ENCODE results near the gene TMEM131.

The TMEM131 gene

DNA sequence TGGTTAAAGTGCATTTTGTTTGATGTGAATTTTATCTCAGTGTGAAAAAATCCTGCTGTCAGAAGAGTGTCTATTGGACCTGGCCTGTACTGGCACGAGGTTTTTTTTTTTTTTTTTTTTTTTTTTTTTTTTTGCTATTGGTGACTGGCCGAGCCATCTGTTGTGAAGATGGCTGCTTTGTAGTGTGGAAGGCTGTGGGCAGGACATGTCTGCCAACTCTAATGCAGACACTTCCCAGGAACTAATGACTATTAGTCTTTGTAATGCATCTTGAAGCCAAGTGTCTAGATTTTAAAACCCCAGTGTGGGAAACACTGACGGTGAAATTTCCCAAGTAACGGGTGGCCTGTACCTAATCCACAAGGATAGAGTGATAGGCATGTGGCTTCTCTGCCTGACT is 248.0 kb downstream of the TMEM131 start:
- Histone ChIP-seq H2AFZ (ENCODE audit: insufficient read depth, low read length, poor library complexity) (no peak overlapping the region), H3K14ac (ENCODE audit: low read length) (no peak overlapping the region), H3K27ac (ENCODE audit: low read depth, low read length) (no peak overlapping the region), H3K23ac (ENCODE audit: low read length) (no peak overlapping the region), H3K4me3 (ENCODE audit: low read depth, low read length) (no peak overlapping the region), H4K12ac (ENCODE audit: low read depth, low read length) (no peak overlapping the region), H3K27me3 (ENCODE audit: insufficient read depth, low read length) (no peaks in the 10 kb centered on the region), H2BK5ac (ENCODE audit: low read depth, low read length, poor library complexity) (no peak overlapping the region), H3K4me2 (ENCODE audit: low read length) (no peak overlapping the region), H3K36me3 (ENCODE audit: control insufficient read depth in 1 of 2, insufficient read depth in 2 of 2, low read length in 2 of 2) (no peaks in the 10 kb centered on the region), H4K8ac (ENCODE audit: low read depth, low read length) (no peak overlapping the region), H3K9ac (ENCODE audit: low read length) (no peak overlapping the region), H3K79me1 (ENCODE audit: low read length) (peaks cover 3% of the 10 kb centered on the region), H2BK12ac (ENCODE audit: low read length) (no peak overlapping the region), H2BK120ac (ENCODE audit: insufficient read depth, low read length, poor library complexity) (no peak overlapping the region), H3K79me2 (ENCODE audit: control insufficient read depth, insufficient read depth, low read length, poor library complexity) (no peaks in the 10 kb centered on the region), H3K9me3 (ENCODE audit: insufficient read depth, low read depth, low read length) (no peaks in the 10 kb centered on the region), H3K4me1 (ENCODE audit: control insufficient read depth in 1 of 2, insufficient read depth in 2 of 2, low read length in 2 of 2) (peaks cover 0 to 5% of the 10 kb centered on the region in 2 experiments), H4K91ac (ENCODE audit: low read depth, low read length) (no peak overlapping the region), H3K18ac (ENCODE audit: low read length) (no peak overlapping the region), H3K4ac (ENCODE audit: low read depth, low read length) (no peak overlapping the region), H2AK5ac (ENCODE audit: low read length) (no peak overlapping the region)
- WGBS (ENCODE audit: extremely low coverage, insufficient coverage, insufficient read length): no CpG with 5 or more reads among the region's 4 CpGs
- DNase-seq: no peak

DNA sequence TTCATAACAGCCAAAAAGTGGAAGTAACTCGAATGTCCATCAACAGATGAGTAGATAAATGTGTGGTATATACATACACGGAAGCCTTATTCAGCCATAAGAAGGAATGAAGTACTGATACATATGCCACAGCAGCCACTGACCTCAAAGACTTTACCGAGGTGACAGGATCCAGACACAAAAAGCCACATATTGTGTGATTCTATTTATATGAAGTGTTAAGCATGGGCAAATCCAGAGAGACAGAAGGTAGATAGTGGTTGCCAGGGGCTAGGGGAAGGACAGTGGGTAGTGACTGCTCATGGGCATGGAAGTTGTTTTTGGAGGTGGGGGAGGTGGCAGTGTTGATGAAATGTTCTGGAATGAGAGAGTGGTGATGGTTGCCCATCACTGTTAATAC is 248.5 kb downstream of the TMEM131 start:
- Histone ChIP-seq H2BK12ac (ENCODE audit: low read length) (no peak overlapping the region), H3K4me2 (ENCODE audit: low read length) (no peak overlapping the region), H3K27ac (ENCODE audit: low read depth, low read length) (no peak overlapping the region), H3K4me1 (ENCODE audit: control insufficient read depth in 1 of 2, insufficient read depth in 2 of 2, low read length in 2 of 2) (peaks cover 0 to 6% of the 10 kb centered on the region in 2 experiments), H2BK5ac (ENCODE audit: low read depth, low read length, poor library complexity) (no peak overlapping the region), H2AK5ac (ENCODE audit: low read length) (peak overlapping the region; percentile 42), H3K4ac (ENCODE audit: low read depth, low read length) (no peak overlapping the region), H2BK120ac (ENCODE audit: insufficient read depth, low read length, poor library complexity) (no peak overlapping the region), H3K14ac (ENCODE audit: low read length) (no peak overlapping the region), H3K27me3 (ENCODE audit: insufficient read depth, low read length) (no peaks in the 10 kb centered on the region), H4K12ac (ENCODE audit: low read depth, low read length) (no peak overlapping the region), H3K36me3 (ENCODE audit: control insufficient read depth in 1 of 2, insufficient read depth in 2 of 2, low read length in 2 of 2) (no peaks in the 10 kb centered on the region), H2AFZ (ENCODE audit: insufficient read depth, low read length, poor library complexity) (no peak overlapping the region), H3K79me1 (ENCODE audit: low read length) (peaks cover 3% of the 10 kb centered on the region), H3K9ac (ENCODE audit: low read length) (no peak overlapping the region), H3K9me3 (ENCODE audit: insufficient read depth, low read depth, low read length) (no peaks in the 10 kb centered on the region), H3K18ac (ENCODE audit: low read length) (no peak overlapping the region), H4K91ac (ENCODE audit: low read depth, low read length) (peak overlapping the region; percentile 77), H3K4me3 (ENCODE audit: low read depth, low read length) (no peak overlapping the region), H3K79me2 (ENCODE audit: control insufficient read depth, insufficient read depth, low read length, poor library complexity) (no peaks in the 10 kb centered on the region), H3K23ac (ENCODE audit: low read length) (no peak overlapping the region), H4K8ac (ENCODE audit: low read depth, low read length) (no peak overlapping the region)
- DNase-seq: no peak
- no CpG with 5 or more reads among the region's 3 CpGs for WGBS (ENCODE audit: extremely low coverage, insufficient coverage, insufficient read length)

DNA sequence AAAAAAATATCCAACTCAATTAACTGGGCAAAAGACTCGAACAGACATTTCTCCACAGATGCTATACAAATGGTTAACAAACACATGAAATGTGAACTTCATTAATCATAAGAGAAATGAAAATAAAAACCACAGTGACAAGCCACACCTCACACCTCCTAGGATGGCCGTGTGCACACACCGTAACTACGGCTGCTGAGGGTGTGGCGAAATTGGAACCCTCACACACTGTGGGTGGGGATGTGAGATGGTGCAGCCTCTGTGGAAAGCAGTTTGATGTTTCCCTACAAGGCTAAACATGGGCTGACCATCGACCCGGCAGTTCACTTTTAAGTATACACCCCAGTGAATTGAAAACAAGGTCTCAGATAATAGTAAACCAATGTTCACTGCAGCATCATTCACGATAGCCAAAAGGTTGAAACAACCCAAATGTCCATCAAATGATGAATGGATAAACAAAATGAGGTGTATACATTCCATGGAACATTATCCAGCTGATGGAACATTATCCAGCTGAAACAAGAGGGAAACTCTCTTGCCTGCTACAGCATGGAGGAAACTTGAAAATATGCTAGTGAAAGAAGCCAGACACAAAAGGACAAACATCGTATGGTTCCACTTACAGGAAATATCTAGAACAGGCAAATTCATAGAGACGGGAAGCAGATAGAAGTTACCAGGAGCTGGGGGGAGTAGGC is 250.1 kb downstream of the TMEM131 start:
- WGBS (ENCODE audit: extremely low coverage, insufficient coverage, insufficient read length): no CpG with 5 or more reads among the region's 10 CpGs
- peaks cover 12% of the 10 kb centered on the region for H3K79me1 ChIP-seq (ENCODE audit: low read length)
- H2AFZ ChIP-seq (ENCODE audit: insufficient read depth, low read length, poor library complexity): no peak overlapping the region
- H4K8ac ChIP-seq (ENCODE audit: low read depth, low read length): no peak overlapping the region
- no peak overlapping the region for H3K27ac ChIP-seq (ENCODE audit: low read depth, low read length)
- H3K18ac ChIP-seq (ENCODE audit: low read length): no peak overlapping the region
- H2BK12ac ChIP-seq (ENCODE audit: low read length): no peak overlapping the region
- H4K91ac ChIP-seq (ENCODE audit: low read depth, low read length): no peak overlapping the region
- H3K36me3 ChIP-seq (ENCODE audit: control insufficient read depth in 1 of 2, insufficient read depth in 2 of 2, low read length in 2 of 2): no peaks in the 10 kb centered on the region
- no peak overlapping the region for H3K4ac ChIP-seq (ENCODE audit: low read depth, low read length)
- no peak overlapping the region for H2BK5ac ChIP-seq (ENCODE audit: low read depth, low read length, poor library complexity)
- no peak overlapping the region for H2AK5ac ChIP-seq (ENCODE audit: low read length)
- no peak overlapping the region for H3K9ac ChIP-seq (ENCODE audit: low read length)
- H3K27me3 ChIP-seq (ENCODE audit: insufficient read depth, low read length): no peaks in the 10 kb centered on the region
- no peaks in the 10 kb centered on the region for H3K9me3 ChIP-seq (ENCODE audit: insufficient read depth, low read depth, low read length)
- H4K12ac ChIP-seq (ENCODE audit: low read depth, low read length): no peak overlapping the region
- no peak overlapping the region for H2BK120ac ChIP-seq (ENCODE audit: insufficient read depth, low read length, poor library complexity)
- no peak for DNase-seq
- no peak overlapping the region for H3K4me3 ChIP-seq (ENCODE audit: low read depth, low read length)
- no peak overlapping the region for H3K14ac ChIP-seq (ENCODE audit: low read length)
- H3K23ac ChIP-seq (ENCODE audit: low read length): no peak overlapping the region
- peaks cover 10 to 14% of the 10 kb centered on the region in 2 experiments for H3K4me1 ChIP-seq (ENCODE audit: control insufficient read depth in 1 of 2, insufficient read depth in 2 of 2, low read length in 2 of 2)
- no peak overlapping the region for H3K4me2 ChIP-seq (ENCODE audit: low read length)
- no peaks in the 10 kb centered on the region for H3K79me2 ChIP-seq (ENCODE audit: control insufficient read depth, insufficient read depth, low read length, poor library complexity)

DNA sequence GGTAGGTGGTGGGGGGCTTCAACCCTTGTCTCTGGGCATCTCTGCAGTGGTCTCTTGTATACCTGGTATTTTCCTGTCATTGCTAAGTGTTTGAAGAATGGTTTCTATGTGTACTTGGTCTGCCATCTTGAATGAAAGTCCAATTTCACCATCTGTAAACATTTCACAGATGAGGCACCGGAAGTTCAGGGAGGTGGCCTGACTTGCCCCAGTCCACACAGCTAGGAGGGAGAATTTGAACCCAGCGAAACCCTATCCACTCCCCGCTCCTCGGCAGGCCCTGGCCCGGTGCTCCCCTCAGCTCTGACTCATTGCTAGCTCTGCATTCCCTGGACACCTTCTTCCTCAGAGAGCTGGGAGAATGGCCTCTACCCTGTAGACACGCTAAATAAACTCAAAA is 251.8 kb downstream of the TMEM131 start:
- no peaks in the 10 kb centered on the region for H3K36me3 ChIP-seq (ENCODE audit: control insufficient read depth in 1 of 2, insufficient read depth in 2 of 2, low read length in 2 of 2)
- H3K4me2 ChIP-seq (ENCODE audit: low read length): no peak overlapping the region
- H2BK120ac ChIP-seq (ENCODE audit: insufficient read depth, low read length, poor library complexity): no peak overlapping the region
- no peaks in the 10 kb centered on the region for H3K9me3 ChIP-seq (ENCODE audit: insufficient read depth, low read depth, low read length)
- no peak overlapping the region for H3K9ac ChIP-seq (ENCODE audit: low read length)
- no peak overlapping the region for H3K18ac ChIP-seq (ENCODE audit: low read length)
- H3K4me1 ChIP-seq (ENCODE audit: control insufficient read depth in 1 of 2, insufficient read depth in 2 of 2, low read length in 2 of 2): peaks cover 11 to 14% of the 10 kb centered on the region in 2 experiments
- H4K8ac ChIP-seq (ENCODE audit: low read depth, low read length): no peak overlapping the region
- no peak overlapping the region for H3K23ac ChIP-seq (ENCODE audit: low read length)
- no peak overlapping the region for H3K27ac ChIP-seq (ENCODE audit: low read depth, low read length)
- no peak overlapping the region for H2BK12ac ChIP-seq (ENCODE audit: low read length)
- H2BK5ac ChIP-seq (ENCODE audit: low read depth, low read length, poor library complexity): no peak overlapping the region
- H3K79me1 ChIP-seq (ENCODE audit: low read length): peaks cover 16% of the 10 kb centered on the region
- no peaks in the 10 kb centered on the region for H3K79me2 ChIP-seq (ENCODE audit: control insufficient read depth, insufficient read depth, low read length, poor library complexity)
- H3K27me3 ChIP-seq (ENCODE audit: insufficient read depth, low read length): no peaks in the 10 kb centered on the region
- WGBS (ENCODE audit: extremely low coverage, insufficient coverage, insufficient read length): no CpG with 5 or more reads among the region's 6 CpGs
- no peak overlapping the region for H4K91ac ChIP-seq (ENCODE audit: low read depth, low read length)
- no peak for DNase-seq
- H4K12ac ChIP-seq (ENCODE audit: low read depth, low read length): no peak overlapping the region
- no peak overlapping the region for H3K4ac ChIP-seq (ENCODE audit: low read depth, low read length)
- no peak overlapping the region for H2AK5ac ChIP-seq (ENCODE audit: low read length)
- no peak overlapping the region for H2AFZ ChIP-seq (ENCODE audit: insufficient read depth, low read length, poor library complexity)
- H3K4me3 ChIP-seq (ENCODE audit: low read depth, low read length): no peak overlapping the region
- no peak overlapping the region for H3K14ac ChIP-seq (ENCODE audit: low read length)
